Measurements from ENCODE around the gene MAPKBP1. TPM values are rescaled to one million over a fixed set of nuclear protein-coding genes. Genes with fewer than 3 reads are reported as not detected.

Gene MAPKBP1
- total and polyA plus RNA-seq, 2 of the 13 experiments (the other 11 are each of a cell fraction or from before 2014, with no cell fraction given) = 3.0 to 7.3 TPM

DNA sequence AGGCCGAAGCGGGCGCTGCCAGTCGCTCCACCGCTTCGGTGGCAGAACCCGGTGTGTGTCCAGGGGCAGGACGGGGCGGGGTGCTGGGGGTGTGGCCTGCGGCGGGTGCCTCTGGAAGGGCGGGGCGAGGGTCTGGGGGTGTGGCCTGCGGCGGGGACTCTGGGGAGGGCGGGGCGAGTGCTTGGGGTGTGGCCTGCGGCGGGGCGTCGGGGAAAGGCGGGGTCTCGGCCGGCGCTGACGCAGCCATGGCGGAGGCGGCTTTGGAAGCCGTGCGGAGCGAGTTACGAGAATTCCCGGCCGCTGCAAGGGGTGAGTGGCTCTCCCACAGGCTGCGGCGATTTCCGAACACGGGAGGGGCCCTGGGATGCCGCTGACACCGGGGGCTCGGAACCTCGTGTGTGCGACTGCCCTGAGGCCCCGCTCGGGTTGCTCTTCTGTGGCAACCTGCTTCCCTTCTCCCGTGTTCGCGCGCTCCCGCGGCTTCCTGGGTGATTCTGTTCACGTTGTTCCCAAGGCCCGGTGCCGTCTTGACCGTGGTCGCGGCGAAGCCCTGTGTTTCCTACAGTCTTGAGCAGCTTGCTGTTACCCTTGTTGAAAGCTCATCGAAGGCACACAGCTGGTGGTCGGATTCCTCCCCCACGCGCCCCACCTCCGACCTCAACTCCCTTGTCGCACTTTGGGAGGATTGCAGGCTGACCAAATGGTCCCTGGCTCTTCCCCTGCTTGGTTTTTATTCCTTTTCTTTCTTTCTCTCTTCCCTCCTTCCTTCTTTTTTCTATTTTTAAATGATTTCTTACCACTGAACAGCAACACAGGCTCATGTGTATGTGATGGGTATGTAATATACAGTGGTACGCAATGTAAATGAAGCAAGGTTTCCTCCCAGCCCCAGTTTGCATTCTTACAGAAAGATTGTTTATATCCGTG is 53.9 kb downstream of the MAPKBP1 start, which contains the start of gene JMJD7 (continued):
- TF ChIP-seq ZNF232 (CRISPR knock-in tag; IDR thresholded peaks at IDR 0.05; ENCODE audit: borderline replicate concordance) (peak; percentile 63; the same call in 1 of the 2 replicates), ZNF552 (CRISPR knock-in tag; IDR thresholded peaks at IDR 0.05; ENCODE audit: borderline replicate concordance) (peak; percentile 25; the same call in 1 of the 2 replicates), NBN (conservative IDR thresholded peaks at IDR 0.05) (no peak), ZIK1 (CRISPR knock-in tag; IDR thresholded peaks at IDR 0.05; ENCODE audit: borderline replicate concordance, low read depth) (peak; percentile 37; the same call in 1 of the 2 replicates), ZNF644 (CRISPR knock-in tag; IDR thresholded peaks at IDR 0.05; ENCODE audit: low read depth) (no peak), ATM (IDR thresholded peaks at IDR 0.05; ENCODE audit: borderline replicate concordance) (no peak), ZNF589 (CRISPR knock-in tag; conservative IDR thresholded peaks at IDR 0.05) (no peak), ZNF3 (CRISPR knock-in tag; IDR thresholded peaks at IDR 0.05) (no peak), ZNF235 (CRISPR knock-in tag; IDR thresholded peaks at IDR 0.05; ENCODE audit: borderline replicate concordance) (no peak), IRF2 (CRISPR knock-in tag; IDR thresholded peaks at IDR 0.05) (no peak), DMAP1 (CRISPR knock-in tag; IDR thresholded peaks at IDR 0.05) (peak; percentile 37), HNRNPL (IDR thresholded peaks at IDR 0.05; ENCODE audit: low read depth, low read length) (peak; percentile 75; the same call in 1 of the 2 replicates), ZFP37 (CRISPR knock-in tag; IDR thresholded peaks at IDR 0.05; ENCODE audit: borderline replicate concordance) (no peak; the same call in 1 of the 2 replicates)
- TF ChIP-seq, protein P1, sequence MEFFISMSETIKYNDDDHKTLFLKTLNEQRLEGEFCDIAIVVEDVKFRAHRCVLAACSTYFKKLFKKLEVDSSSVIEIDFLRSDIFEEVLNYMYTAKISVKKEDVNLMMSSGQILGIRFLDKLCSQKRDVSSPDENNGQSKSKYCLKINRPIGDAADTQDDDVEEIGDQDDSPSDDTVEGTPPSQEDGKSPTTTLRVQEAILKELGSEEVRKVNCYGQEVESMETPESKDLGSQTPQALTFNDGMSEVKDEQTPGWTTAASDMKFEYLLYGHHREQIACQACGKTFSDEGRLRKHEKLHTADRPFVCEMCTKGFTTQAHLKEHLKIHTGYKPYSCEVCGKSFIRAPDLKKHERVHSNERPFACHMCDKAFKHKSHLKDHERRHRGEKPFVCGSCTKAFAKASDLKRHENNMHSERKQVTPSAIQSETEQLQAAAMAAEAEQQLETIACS (CRISPR knock-in tag; IDR thresholded peaks at IDR 0.05) = 0 out of 2 replicates have a peak, but pooled peaks have one; percentile 29
- TF ChIP-seq, protein P2, sequence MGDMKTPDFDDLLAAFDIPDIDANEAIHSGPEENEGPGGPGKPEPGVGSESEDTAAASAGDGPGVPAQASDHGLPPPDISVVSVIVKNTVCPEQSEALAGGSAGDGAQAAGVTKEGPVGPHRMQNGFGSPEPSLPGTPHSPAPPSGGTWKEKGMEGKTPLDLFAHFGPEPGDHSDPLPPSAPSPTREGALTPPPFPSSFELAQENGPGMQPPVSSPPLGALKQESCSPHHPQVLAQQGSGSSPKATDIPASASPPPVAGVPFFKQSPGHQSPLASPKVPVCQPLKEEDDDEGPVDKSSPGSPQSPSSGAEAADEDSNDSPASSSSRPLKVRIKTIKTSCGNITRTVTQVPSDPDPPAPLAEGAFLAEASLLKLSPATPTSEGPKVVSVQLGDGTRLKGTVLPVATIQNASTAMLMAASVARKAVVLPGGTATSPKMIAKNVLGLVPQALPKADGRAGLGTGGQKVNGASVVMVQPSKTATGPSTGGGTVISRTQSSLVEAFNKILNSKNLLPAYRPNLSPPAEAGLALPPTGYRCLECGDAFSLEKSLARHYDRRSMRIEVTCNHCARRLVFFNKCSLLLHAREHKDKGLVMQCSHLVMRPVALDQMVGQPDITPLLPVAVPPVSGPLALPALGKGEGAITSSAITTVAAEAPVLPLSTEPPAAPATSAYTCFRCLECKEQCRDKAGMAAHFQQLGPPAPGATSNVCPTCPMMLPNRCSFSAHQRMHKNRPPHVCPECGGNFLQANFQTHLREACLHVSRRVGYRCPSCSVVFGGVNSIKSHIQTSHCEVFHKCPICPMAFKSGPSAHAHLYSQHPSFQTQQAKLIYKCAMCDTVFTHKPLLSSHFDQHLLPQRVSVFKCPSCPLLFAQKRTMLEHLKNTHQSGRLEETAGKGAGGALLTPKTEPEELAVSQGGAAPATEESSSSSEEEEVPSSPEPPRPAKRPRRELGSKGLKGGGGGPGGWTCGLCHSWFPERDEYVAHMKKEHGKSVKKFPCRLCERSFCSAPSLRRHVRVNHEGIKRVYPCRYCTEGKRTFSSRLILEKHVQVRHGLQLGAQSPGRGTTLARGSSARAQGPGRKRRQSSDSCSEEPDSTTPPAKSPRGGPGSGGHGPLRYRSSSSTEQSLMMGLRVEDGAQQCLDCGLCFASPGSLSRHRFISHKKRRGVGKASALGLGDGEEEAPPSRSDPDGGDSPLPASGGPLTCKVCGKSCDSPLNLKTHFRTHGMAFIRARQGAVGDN (CRISPR knock-in tag; IDR thresholded peaks at IDR 0.05) = peak; percentile 82
- TF ChIP-seq, protein P3, sequence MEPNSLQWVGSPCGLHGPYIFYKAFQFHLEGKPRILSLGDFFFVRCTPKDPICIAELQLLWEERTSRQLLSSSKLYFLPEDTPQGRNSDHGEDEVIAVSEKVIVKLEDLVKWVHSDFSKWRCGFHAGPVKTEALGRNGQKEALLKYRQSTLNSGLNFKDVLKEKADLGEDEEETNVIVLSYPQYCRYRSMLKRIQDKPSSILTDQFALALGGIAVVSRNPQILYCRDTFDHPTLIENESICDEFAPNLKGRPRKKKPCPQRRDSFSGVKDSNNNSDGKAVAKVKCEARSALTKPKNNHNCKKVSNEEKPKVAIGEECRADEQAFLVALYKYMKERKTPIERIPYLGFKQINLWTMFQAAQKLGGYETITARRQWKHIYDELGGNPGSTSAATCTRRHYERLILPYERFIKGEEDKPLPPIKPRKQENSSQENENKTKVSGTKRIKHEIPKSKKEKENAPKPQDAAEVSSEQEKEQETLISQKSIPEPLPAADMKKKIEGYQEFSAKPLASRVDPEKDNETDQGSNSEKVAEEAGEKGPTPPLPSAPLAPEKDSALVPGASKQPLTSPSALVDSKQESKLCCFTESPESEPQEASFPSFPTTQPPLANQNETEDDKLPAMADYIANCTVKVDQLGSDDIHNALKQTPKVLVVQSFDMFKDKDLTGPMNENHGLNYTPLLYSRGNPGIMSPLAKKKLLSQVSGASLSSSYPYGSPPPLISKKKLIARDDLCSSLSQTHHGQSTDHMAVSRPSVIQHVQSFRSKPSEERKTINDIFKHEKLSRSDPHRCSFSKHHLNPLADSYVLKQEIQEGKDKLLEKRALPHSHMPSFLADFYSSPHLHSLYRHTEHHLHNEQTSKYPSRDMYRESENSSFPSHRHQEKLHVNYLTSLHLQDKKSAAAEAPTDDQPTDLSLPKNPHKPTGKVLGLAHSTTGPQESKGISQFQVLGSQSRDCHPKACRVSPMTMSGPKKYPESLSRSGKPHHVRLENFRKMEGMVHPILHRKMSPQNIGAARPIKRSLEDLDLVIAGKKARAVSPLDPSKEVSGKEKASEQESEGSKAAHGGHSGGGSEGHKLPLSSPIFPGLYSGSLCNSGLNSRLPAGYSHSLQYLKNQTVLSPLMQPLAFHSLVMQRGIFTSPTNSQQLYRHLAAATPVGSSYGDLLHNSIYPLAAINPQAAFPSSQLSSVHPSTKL (CRISPR knock-in tag; IDR thresholded peaks at IDR 0.05) = peak; percentile 63; the same call in 1 of the 2 replicates
- TF ChIP-seq, protein P4, sequence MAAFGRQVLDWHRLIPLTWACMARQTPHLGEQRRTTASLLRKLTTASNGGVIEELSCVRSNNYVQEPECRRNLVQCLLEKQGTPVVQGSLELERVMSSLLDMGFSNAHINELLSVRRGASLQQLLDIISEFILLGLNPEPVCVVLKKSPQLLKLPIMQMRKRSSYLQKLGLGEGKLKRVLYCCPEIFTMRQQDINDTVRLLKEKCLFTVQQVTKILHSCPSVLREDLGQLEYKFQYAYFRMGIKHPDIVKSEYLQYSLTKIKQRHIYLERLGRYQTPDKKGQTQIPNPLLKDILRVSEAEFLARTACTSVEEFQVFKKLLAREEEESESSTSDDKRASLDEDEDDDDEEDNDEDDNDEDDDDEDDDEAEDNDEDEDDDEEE (CRISPR knock-in tag; IDR thresholded peaks at IDR 0.05) = peak; percentile 52; the same call in 1 of the 2 replicates
- TF ChIP-seq, protein P5, sequence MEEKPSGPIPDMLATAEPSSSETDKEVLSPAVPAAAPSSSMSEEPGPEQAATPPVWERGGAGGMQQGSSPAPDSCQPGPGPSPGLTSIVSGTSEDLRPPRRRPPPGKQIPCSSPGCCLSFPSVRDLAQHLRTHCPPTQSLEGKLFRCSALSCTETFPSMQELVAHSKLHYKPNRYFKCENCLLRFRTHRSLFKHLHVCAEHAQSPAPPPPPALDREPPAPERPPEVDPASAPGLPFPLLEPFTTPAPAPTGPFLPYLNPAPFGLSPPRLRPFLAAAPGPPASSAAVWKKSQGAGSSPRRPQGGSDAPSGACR (CRISPR knock-in tag; IDR thresholded peaks at IDR 0.05) = no peak
